ENCODE measurements around the gene AGAP1. TPM values are rescaled to one million over a fixed set of nuclear protein-coding genes. Genes with fewer than 3 reads are reported as not detected.

Gene AGAP1
- total RNA-seq, 2 donors from 2014 or later, result 19.1 to 20.8 TPM

- no peak overlapping the region for H3K4me3 ChIP-seq
- peaks cover 7% of the 10 kb centered on the region for H3K9me3 ChIP-seq
- TF ChIP-seq, protein P1, sequence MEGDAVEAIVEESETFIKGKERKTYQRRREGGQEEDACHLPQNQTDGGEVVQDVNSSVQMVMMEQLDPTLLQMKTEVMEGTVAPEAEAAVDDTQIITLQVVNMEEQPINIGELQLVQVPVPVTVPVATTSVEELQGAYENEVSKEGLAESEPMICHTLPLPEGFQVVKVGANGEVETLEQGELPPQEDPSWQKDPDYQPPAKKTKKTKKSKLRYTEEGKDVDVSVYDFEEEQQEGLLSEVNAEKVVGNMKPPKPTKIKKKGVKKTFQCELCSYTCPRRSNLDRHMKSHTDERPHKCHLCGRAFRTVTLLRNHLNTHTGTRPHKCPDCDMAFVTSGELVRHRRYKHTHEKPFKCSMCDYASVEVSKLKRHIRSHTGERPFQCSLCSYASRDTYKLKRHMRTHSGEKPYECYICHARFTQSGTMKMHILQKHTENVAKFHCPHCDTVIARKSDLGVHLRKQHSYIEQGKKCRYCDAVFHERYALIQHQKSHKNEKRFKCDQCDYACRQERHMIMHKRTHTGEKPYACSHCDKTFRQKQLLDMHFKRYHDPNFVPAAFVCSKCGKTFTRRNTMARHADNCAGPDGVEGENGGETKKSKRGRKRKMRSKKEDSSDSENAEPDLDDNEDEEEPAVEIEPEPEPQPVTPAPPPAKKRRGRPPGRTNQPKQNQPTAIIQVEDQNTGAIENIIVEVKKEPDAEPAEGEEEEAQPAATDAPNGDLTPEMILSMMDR (IDR thresholded peaks at IDR 0.05), result no peak
- H3K27ac ChIP-seq, result no peak overlapping the region
- no peak for ATAC-seq (ENCODE audit: insufficient number of reproducible peaks, low FRiP score, low read depth)
- no peak for DNase-seq (ENCODE audit: low spot score)
- no peaks in the 10 kb centered on the region for H3K36me3 ChIP-seq
- no peaks in the 10 kb centered on the region for H3K4me1 ChIP-seq (ENCODE audit: control insufficient read depth in 1 of 2, low read depth in 2 of 2)
- H3K27me3 ChIP-seq (replicated peaks; ENCODE audit: insufficient read depth), result no peaks in the 10 kb centered on the region
Measured at GRCh38 chr2:235570256-235570655, 76.4 kb downstream of the AGAP1 start.

DNA sequence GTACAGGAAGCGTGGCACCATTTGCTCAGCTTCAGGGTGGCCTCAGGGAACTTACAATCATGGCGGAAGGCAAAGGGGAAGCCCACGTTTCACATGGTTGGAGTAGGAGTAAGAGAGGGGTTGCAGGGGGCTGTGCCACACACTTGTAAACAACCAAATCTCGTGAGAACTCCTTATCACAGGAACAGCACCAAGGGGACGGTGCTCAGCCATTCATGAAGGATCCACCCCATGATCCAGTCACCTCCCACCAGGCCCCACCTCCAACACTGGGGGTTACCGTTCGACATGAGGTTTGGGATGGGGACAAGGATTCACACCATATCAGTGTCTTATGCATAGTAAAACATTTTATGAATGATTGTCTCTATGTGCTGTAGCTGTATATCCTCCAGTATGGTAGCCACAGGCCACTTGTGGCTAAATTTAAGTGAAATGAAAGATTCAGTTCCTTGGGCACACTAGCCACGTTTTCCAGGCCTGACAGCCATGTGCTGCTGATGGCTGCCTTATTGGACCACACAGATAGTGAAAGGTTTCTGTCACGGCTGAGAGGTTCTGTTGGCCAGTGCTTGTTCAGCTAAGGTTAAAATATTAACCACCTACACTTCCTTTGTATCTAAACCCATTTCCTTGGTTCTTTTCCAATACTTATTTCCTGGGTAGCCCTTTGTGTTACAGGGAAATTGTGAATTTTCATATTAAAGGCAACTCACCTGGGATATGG lies 77.3 kb downstream of the AGAP1 start:
- Histone ChIP-seq H3K27me3 (replicated peaks; ENCODE audit: insufficient read depth) (no peaks in the 10 kb centered on the region), H3K36me3 (no peaks in the 10 kb centered on the region), H3K9me3 (peaks cover 7% of the 10 kb centered on the region), H3K27ac (no peak overlapping the region), H3K4me1 (ENCODE audit: control insufficient read depth in 1 of 2, low read depth in 2 of 2) (no peaks in the 10 kb centered on the region), H3K4me3 (no peak overlapping the region)
- TF ChIP-seq, protein P1 (IDR thresholded peaks at IDR 0.05), result no peak
- DNase-seq (ENCODE audit: low spot score) (no peak), ATAC-seq (ENCODE audit: insufficient number of reproducible peaks, low FRiP score, low read depth) (no peak)

DNA sequence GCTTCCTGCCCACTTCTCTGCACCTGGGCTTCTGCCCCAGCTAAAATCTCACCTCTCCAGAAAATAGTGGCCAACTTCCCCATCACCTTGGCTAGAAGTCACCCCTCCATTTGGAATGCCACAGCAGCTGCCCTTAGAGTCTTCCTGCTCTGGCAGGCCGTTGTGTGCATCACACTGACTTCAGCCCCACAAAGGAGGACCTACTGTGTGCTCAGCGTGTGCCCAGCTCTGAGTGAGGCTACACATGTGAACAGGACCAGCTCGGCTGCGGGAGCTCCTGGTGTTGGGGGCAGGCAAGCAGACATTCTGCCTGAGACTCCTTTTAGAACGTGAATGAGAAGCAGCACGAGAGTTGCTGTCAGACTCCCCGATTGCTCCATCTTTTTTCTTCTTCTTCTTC lies 78.7 kb downstream of the AGAP1 start:
- Histone ChIP-seq H3K4me1 (ENCODE audit: control insufficient read depth in 1 of 2, low read depth in 2 of 2) (no peaks in the 10 kb centered on the region), H3K27ac (no peak overlapping the region), H3K27me3 (replicated peaks; ENCODE audit: insufficient read depth) (no peaks in the 10 kb centered on the region), H3K4me3 (no peak overlapping the region), H3K36me3 (no peaks in the 10 kb centered on the region), H3K9me3 (peaks cover 7% of the 10 kb centered on the region)
- ATAC-seq (ENCODE audit: insufficient number of reproducible peaks, low FRiP score, low read depth) (no peak), DNase-seq (ENCODE audit: low spot score) (no peak)
- TF ChIP-seq, protein P1 (IDR thresholded peaks at IDR 0.05), result no peak

GRCh38 chr2:235573331-235574221 lies 79.7 kb downstream of the AGAP1 start:
- no peak for ATAC-seq (ENCODE audit: insufficient number of reproducible peaks, low FRiP score, low read depth)
- no peak for DNase-seq (ENCODE audit: low spot score)
- Histone ChIP-seq H3K36me3 (no peaks in the 10 kb centered on the region), H3K4me1 (ENCODE audit: control insufficient read depth in 1 of 2, low read depth in 2 of 2) (no peaks in the 10 kb centered on the region), H3K4me3 (no peak overlapping the region), H3K27me3 (replicated peaks; ENCODE audit: insufficient read depth) (no peaks in the 10 kb centered on the region), H3K27ac (no peak overlapping the region), H3K9me3 (peaks cover 3% of the 10 kb centered on the region)
- TF ChIP-seq, protein P1 (IDR thresholded peaks at IDR 0.05), result no peak

GRCh38 chr2:235575431-235575830 lies 81.6 kb downstream of the AGAP1 start:
- DNase-seq (ENCODE audit: low spot score), result no peak
- no peak overlapping the region for H3K27ac ChIP-seq
- no peaks in the 10 kb centered on the region for H3K4me1 ChIP-seq (ENCODE audit: control insufficient read depth in 1 of 2, low read depth in 2 of 2)
- no peaks in the 10 kb centered on the region for H3K9me3 ChIP-seq
- no peak overlapping the region for H3K4me3 ChIP-seq
- no peak for ATAC-seq (ENCODE audit: insufficient number of reproducible peaks, low FRiP score, low read depth)
- H3K36me3 ChIP-seq, result no peaks in the 10 kb centered on the region
- TF ChIP-seq, protein P1 (IDR thresholded peaks at IDR 0.05), result no peak
- H3K27me3 ChIP-seq (replicated peaks; ENCODE audit: insufficient read depth), result no peaks in the 10 kb centered on the region

Data from thoracic aorta (tissue), 2 donors.